ENCODE data around the gene IGFBPL1. TPM values are rescaled to one million over a fixed set of nuclear protein-coding genes. Genes with fewer than 3 reads are reported as not detected.
A peak's percentile ranks its signal among the peaks of the same experiment; 100 is the strongest.

IGFBPL1 gene
- total and polyA plus RNA-seq, 2 donors, result 1.6 to 3.0 TPM

- Histone ChIP-seq H3K36me3 (ENCODE audit: insufficient read depth) (no peaks in the 10 kb centered on the region), H3K27ac (ENCODE audit: low read depth) (no peak overlapping the region), H3K4me1 (ENCODE audit: insufficient read depth) (no peaks in the 10 kb centered on the region), H3K4me3 (ENCODE audit: low read depth, low read length) (no peak overlapping the region)
- WGBS, result 75% methylated on average over 3 of the region's 3 CpGs
- no peak for DNase-seq (ENCODE audit: extremely low spot score)
These were observed 50.6 kb downstream of the IGFBPL1 start for GRCh38 chr9:38373679-38374078.

DNA sequence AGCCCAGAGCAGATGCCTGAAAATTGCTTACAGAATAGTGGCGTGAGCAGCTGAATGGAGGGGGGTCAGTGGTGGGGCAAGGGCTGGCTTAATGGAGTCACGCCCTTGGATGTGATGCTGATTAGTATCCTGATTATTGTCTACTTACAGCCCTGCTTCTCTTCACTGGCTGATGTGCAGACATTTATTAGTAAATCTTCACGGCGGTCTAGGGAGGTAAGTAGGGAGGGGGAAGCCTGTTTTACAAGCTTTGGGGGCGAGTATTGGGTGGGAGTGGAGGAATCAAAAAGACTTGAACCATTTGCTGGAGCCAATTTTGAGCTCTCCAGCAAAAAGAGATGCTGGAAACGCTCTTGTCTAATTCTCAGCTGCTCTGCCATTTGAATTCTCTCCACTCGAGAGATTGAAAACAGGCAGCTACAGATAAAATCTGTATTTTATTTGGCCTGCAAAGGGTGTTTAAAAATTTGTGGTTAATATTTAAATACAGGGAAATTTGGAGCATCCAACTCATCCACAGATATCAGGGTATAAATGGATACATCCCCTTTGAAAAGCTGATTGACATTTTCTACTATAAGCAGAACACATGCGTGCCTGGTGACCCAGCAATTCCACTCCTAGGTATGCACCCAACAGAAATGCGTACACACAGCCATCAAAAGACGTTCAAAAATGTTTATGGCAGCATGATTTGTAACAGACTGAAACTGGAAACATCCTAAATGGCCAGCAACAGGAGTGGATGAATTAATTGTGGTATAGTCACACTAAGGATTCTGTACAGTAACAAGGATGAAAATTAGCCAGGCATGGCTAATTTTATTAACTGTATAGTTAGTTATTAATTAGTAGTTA, 51.3 kb downstream of the IGFBPL1 start:
- no peak overlapping the region for H3K4me3 ChIP-seq (ENCODE audit: low read depth, low read length)
- no peaks in the 10 kb centered on the region for H3K36me3 ChIP-seq (ENCODE audit: insufficient read depth)
- H3K27ac ChIP-seq (ENCODE audit: low read depth), result no peak overlapping the region
- WGBS, result 33% methylated on average over 10 of the region's 10 CpGs
- peak; percentile 79 for DNase-seq (ENCODE audit: extremely low spot score)
- no peaks in the 10 kb centered on the region for H3K4me1 ChIP-seq (ENCODE audit: insufficient read depth)

GRCh38 chr9:38371495-38371894, 52.8 kb downstream of the IGFBPL1 start:
- Histone ChIP-seq H3K36me3 (ENCODE audit: insufficient read depth) (no peaks in the 10 kb centered on the region), H3K4me1 (ENCODE audit: insufficient read depth) (no peaks in the 10 kb centered on the region), H3K27ac (ENCODE audit: low read depth) (no peak overlapping the region), H3K4me3 (ENCODE audit: low read depth, low read length) (no peak overlapping the region)
- WGBS, result 93% methylated on average over 2 of the region's 2 CpGs
- DNase-seq (ENCODE audit: extremely low spot score), result no peak

GRCh38 chr9:38370176-38370575, 54.1 kb downstream of the IGFBPL1 start:
- no peak for DNase-seq (ENCODE audit: extremely low spot score)
- 68% methylated on average over 4 of the region's 4 CpGs for WGBS
- H3K4me3 ChIP-seq (ENCODE audit: low read depth, low read length), result no peak overlapping the region
- no peaks in the 10 kb centered on the region for H3K4me1 ChIP-seq (ENCODE audit: insufficient read depth)
- no peaks in the 10 kb centered on the region for H3K36me3 ChIP-seq (ENCODE audit: insufficient read depth)
- H3K27ac ChIP-seq (ENCODE audit: low read depth), result no peak overlapping the region

DNA sequence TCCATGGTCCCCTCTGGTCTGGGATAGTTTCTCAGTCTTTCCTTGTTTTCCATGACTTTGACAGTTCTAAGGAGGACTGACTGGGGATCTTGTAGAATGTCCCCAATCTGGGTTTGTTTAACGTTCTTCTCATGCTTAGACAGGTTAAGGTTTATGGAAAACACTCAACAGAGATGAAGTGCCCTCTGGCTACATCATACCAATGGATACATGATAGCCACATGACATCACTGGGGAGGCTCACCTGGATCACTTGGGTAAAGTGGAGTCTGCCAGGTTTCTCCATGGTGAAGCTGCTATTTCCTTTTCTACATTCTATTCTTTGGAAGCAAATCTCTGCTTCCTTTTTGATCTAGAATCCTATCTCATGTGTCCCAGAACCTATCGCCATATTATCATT, 55.5 kb downstream of the IGFBPL1 start:
- no peak overlapping the region for H3K27ac ChIP-seq (ENCODE audit: low read depth)
- 76% methylated on average over 2 of the region's 2 CpGs for WGBS

DNA sequence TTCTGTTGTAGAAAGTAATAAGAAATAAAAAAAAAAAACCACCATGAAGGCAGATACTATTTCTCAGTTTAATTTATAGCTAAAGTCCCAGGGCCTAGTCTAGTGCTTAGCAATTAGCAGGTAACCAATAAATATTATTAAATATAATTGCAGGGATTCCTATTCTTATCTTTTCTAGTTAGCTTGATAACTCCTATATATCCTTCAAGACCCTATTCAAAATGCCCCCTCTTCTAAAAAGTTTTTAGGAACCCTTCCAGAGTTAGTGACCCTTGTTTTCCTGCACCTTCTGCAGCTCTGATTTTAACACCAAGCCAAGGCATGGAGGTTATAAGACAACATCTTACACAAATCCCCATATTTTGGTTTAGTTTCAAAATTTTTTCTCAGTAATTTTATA, 56.4 kb downstream of the IGFBPL1 start:
- no peak overlapping the region for H3K4me3 ChIP-seq (ENCODE audit: low read depth, low read length)
- H3K27ac ChIP-seq (ENCODE audit: low read depth), result no peak overlapping the region
- H3K4me1 ChIP-seq (ENCODE audit: insufficient read depth), result no peaks in the 10 kb centered on the region
- no peak for DNase-seq (ENCODE audit: extremely low spot score)
- no peaks in the 10 kb centered on the region for H3K36me3 ChIP-seq (ENCODE audit: insufficient read depth)

More for the DNA sequence above, 55.5 kb downstream of the IGFBPL1 start:
- H3K4me3 ChIP-seq (ENCODE audit: low read depth, low read length), result no peak overlapping the region
- DNase-seq (ENCODE audit: extremely low spot score), result no peak
- no peaks in the 10 kb centered on the region for H3K4me1 ChIP-seq (ENCODE audit: insufficient read depth)
- H3K36me3 ChIP-seq (ENCODE audit: insufficient read depth), result no peaks in the 10 kb centered on the region

GRCh38 chr9:38363589-38363925, 60.7 kb downstream of the IGFBPL1 start:
- 77% methylated on average over 5 of the region's 5 CpGs for WGBS
- DNase-seq (ENCODE audit: extremely low spot score), result no peak
- no peak overlapping the region for H3K27ac ChIP-seq (ENCODE audit: low read depth)
- H3K4me3 ChIP-seq (ENCODE audit: low read depth, low read length), result no peak overlapping the region
- H3K36me3 ChIP-seq (ENCODE audit: insufficient read depth), result no peaks in the 10 kb centered on the region
- H3K4me1 ChIP-seq (ENCODE audit: insufficient read depth), result no peaks in the 10 kb centered on the region

- Histone ChIP-seq H3K4me1 (ENCODE audit: insufficient read depth) (no peaks in the 10 kb centered on the region), H3K36me3 (ENCODE audit: insufficient read depth) (no peaks in the 10 kb centered on the region), H3K4me3 (ENCODE audit: low read depth, low read length) (no peak overlapping the region), H3K27ac (ENCODE audit: low read depth) (no peak overlapping the region)
- 35% methylated on average over 21 of the region's 21 CpGs for WGBS
- no peak for DNase-seq (ENCODE audit: extremely low spot score)
These were observed 61.2 kb downstream of the IGFBPL1 start for GRCh38 chr9:38362852-38363588.

- Histone ChIP-seq H3K27ac (ENCODE audit: low read depth) (no peak overlapping the region), H3K36me3 (ENCODE audit: insufficient read depth) (no peaks in the 10 kb centered on the region), H3K4me1 (ENCODE audit: insufficient read depth) (no peaks in the 10 kb centered on the region), H3K4me3 (ENCODE audit: low read depth, low read length) (no peak overlapping the region)
- DNase-seq (ENCODE audit: extremely low spot score), result no peak
- 57% methylated on average over 6 of the region's 6 CpGs for WGBS
These were observed 62.8 kb downstream of the IGFBPL1 start for GRCh38 chr9:38361473-38361850.

GRCh38 chr9:38360839-38361472, 63.3 kb downstream of the IGFBPL1 start:
- Histone ChIP-seq H3K4me3 (ENCODE audit: low read depth, low read length) (no peak overlapping the region), H3K36me3 (ENCODE audit: insufficient read depth) (no peaks in the 10 kb centered on the region), H3K4me1 (ENCODE audit: insufficient read depth) (no peaks in the 10 kb centered on the region), H3K27ac (ENCODE audit: low read depth) (no peak overlapping the region)
- 80% methylated on average over 7 of the region's 7 CpGs for WGBS
- DNase-seq (ENCODE audit: extremely low spot score), result no peak

GRCh38 chr9:38359689-38360385, 64.4 kb downstream of the IGFBPL1 start:
- no peaks in the 10 kb centered on the region for H3K4me1 ChIP-seq (ENCODE audit: insufficient read depth)
- no peak overlapping the region for H3K27ac ChIP-seq (ENCODE audit: low read depth)
- no peak for DNase-seq (ENCODE audit: extremely low spot score)
- 70% methylated on average over 5 of the region's 5 CpGs for WGBS
- H3K36me3 ChIP-seq (ENCODE audit: insufficient read depth), result no peaks in the 10 kb centered on the region
- H3K4me3 ChIP-seq (ENCODE audit: low read depth, low read length), result no peak overlapping the region

- Histone ChIP-seq H3K36me3 (ENCODE audit: insufficient read depth) (no peaks in the 10 kb centered on the region), H3K4me1 (ENCODE audit: insufficient read depth) (no peaks in the 10 kb centered on the region), H3K4me3 (ENCODE audit: low read depth, low read length) (no peak overlapping the region), H3K27ac (ENCODE audit: low read depth) (no peak overlapping the region)
- WGBS, result 86% methylated on average over 6 of the region's 6 CpGs
- no peak for DNase-seq (ENCODE audit: extremely low spot score)
These were observed 65.0 kb downstream of the IGFBPL1 start for GRCh38 chr9:38359297-38359653.

- no peak for DNase-seq (ENCODE audit: extremely low spot score)
- 83% methylated on average over 9 of the region's 9 CpGs for WGBS
These were observed 65.6 kb downstream of the IGFBPL1 start for GRCh38 chr9:38358390-38359296.

More at GRCh38 chr9:38358390-38359296, 65.6 kb downstream of the IGFBPL1 start:
- Histone ChIP-seq H3K36me3 (ENCODE audit: insufficient read depth) (no peaks in the 10 kb centered on the region), H3K4me3 (ENCODE audit: low read depth, low read length) (no peak overlapping the region), H3K4me1 (ENCODE audit: insufficient read depth) (no peaks in the 10 kb centered on the region), H3K27ac (ENCODE audit: low read depth) (no peak overlapping the region)
